Neuronal stem cell (in vitro differentiated cells): ENCODE data around the gene ZNF804A.

Source experiments
- DNase-seq: peaks from one replicate; pipeline ENCODE4 v3.0.0-alpha.2; 2013; ENCODE audit warnings: low spot score
- H2AFZ ChIP-seq: one replicate; pipeline ENCODE4 v1.6.1; 2013; ENCODE audit warnings: mild to moderate bottlenecking, low read length, inconsistent platforms
- H2AK5ac ChIP-seq: 2 replicates; pipeline ENCODE4 v1.6.1; 2013; ENCODE audit warnings: low read depth, mild to moderate bottlenecking, inconsistent platforms, low read length, moderate library complexity, mixed read lengths
- H2BK120ac ChIP-seq: 2 replicates; pipeline ENCODE4 v1.6.1; 2013; ENCODE audit warnings: low read depth, mild to moderate bottlenecking, inconsistent platforms, low read length, moderate library complexity, mixed read lengths
- H2BK12ac ChIP-seq: one replicate; pipeline ENCODE4 v1.6.1; 2013; ENCODE audit warnings: low read length, inconsistent platforms
- H2BK15ac ChIP-seq: 2 replicates; pipeline ENCODE4 v1.6.1; 2013; ENCODE audit warnings: mild to moderate bottlenecking, low read length, inconsistent platforms, mixed read lengths
- H2BK5ac ChIP-seq: one replicate; pipeline ENCODE4 v1.6.1; 2013; ENCODE audit warnings: inconsistent platforms, mild to moderate bottlenecking, low read length, moderate library complexity
- H3K14ac ChIP-seq: one replicate; pipeline ENCODE4 v1.6.1; 2013; ENCODE audit warnings: low read length, inconsistent platforms
- H3K18ac ChIP-seq: 2 replicates; pipeline ENCODE4 v1.6.1; 2013; ENCODE audit warnings: low read length, inconsistent platforms
- H3K23ac ChIP-seq: 2 replicates; pipeline ENCODE4 v1.6.1; 2013; ENCODE audit warnings: low read depth, mild to moderate bottlenecking, mixed read lengths, low read length, inconsistent platforms; ENCODE audit not compliant: poor library complexity
- H3K27ac ChIP-seq: replicated peaks from 3 replicates; pipeline ENCODE4 v1.5.1; 2013; ENCODE audit warnings: low read length, inconsistent platforms
- H3K27me3 ChIP-seq, 3 experiments: 2 replicates each; pipeline ENCODE4 v1.6.1; 2013; ENCODE audit warnings: low read length in 3 of 3, mild to moderate bottlenecking in 2 of 3, inconsistent platforms in 1 of 3, low read depth in 1 of 3, mixed read lengths in 1 of 3, moderate library complexity in 1 of 3; ENCODE audit not compliant: control insufficient read depth in 3 of 3, insufficient read depth in 3 of 3
- H3K36me3 ChIP-seq, 2 donors: replicated peaks in 1 of 2; 2 replicates each; pipeline ENCODE4 v1.6.1; 2013; ENCODE audit warnings: low read length in 2 of 2; ENCODE audit not compliant: control insufficient read depth in 2 of 2, insufficient read depth in 2 of 2
- H3K4ac ChIP-seq: 2 replicates; pipeline ENCODE4 v1.6.1; 2013; ENCODE audit warnings: inconsistent platforms, mild to moderate bottlenecking, low read length, moderate library complexity
- H3K4me1 ChIP-seq, 2 donors: 1 replicate in 1 of 2; 2 replicates in 1 of 2; pipeline ENCODE4 v1.6.1; 2013; ENCODE audit warnings: low read length in 2 of 2, low read depth in 1 of 2; ENCODE audit not compliant: control insufficient read depth in 2 of 2, insufficient read depth in 1 of 2
- H3K4me2 ChIP-seq: one replicate; pipeline ENCODE4 v1.6.1; 2013; ENCODE audit warnings: mild to moderate bottlenecking, low read length, inconsistent platforms; ENCODE audit not compliant: insufficient read depth, poor library complexity, severe bottlenecking
- H3K4me3 ChIP-seq, 2 donors: 2 replicates each; pipeline ENCODE4 v1.5.1; 2013; ENCODE audit warnings: low read length in 2 of 2, mild to moderate bottlenecking in 2 of 2, inconsistent platforms in 1 of 2, moderate library complexity in 1 of 2
- H3K79me1 ChIP-seq: one replicate; pipeline ENCODE4 v1.6.1; 2013; ENCODE audit warnings: low read depth, mild to moderate bottlenecking, inconsistent platforms, low read length, moderate library complexity
- H3K9ac ChIP-seq: one replicate; pipeline ENCODE4 v1.6.1; 2013; ENCODE audit warnings: mild to moderate bottlenecking, low read depth, low read length, inconsistent platforms; ENCODE audit not compliant: poor library complexity
- H3K9me3 ChIP-seq, 2 donors: replicated peaks in 1 of 2; 2 replicates each; pipeline versions ENCODE3 to v1.6.1; 2013; ENCODE audit warnings: low read length in 2 of 2, mild to moderate bottlenecking in 2 of 2, inconsistent platforms in 1 of 2, low read depth in 1 of 2, mixed read lengths in 1 of 2, moderate library complexity in 1 of 2; ENCODE audit not compliant: control insufficient read depth in 2 of 2, insufficient read depth in 1 of 2
- H4K8ac ChIP-seq: one replicate; pipeline ENCODE4 v1.6.1; 2013; ENCODE audit warnings: low read depth, mild to moderate bottlenecking, inconsistent platforms, low read length, moderate library complexity
- H4K91ac ChIP-seq: one replicate; pipeline ENCODE4 v1.6.1; 2013; ENCODE audit warnings: low read length, low read depth, mild to moderate bottlenecking, inconsistent platforms; ENCODE audit not compliant: poor library complexity
- WGBS, 2 donors: extraction: QIAGEN DNeasy Blood & Tissue Kit; methylation state at CpG; one replicate each; pipeline ENCODE4 v1.1.7; 2013; ENCODE audit warnings: missing lambda C conversion rate in 2 of 2, mixed read lengths in 1 of 2; ENCODE audit not compliant: insufficient read length in 2 of 2, insufficient replicate concordance in 1 of 2; ENCODE audit errors: extremely low coverage in 2 of 2; 5-methylcytosine and 5-hydroxymethylcytosine counted together

ZNF804A gene

DNA sequence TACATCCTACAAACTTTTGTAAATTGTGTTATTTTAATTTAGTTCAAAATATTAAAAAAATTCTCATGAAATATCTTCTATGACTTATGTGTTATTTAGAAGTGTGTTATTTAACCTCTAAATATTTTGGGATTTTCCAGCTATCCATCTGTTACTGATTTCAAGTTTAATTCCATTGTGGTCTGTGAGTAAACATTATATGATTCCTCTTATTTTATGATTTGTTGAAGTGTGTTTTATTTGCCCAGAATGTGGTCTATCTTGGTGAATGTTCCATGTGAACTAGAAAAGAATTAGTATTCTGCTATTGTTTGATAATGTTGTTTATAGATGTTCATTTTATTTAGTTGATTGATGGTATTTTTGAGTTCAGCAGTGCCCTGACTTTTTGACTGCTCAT is 136.0 kb downstream of the ZNF804A start:
- H2AFZ ChIP-seq: no peak overlapping the region
- DNase-seq: no peak
- no peak overlapping the region for H3K4ac ChIP-seq
- no peak overlapping the region for H3K18ac ChIP-seq
- no peaks in the 10 kb centered on the region for H3K4me1 ChIP-seq
- H3K9ac ChIP-seq: no peak overlapping the region
- H4K91ac ChIP-seq: no peak overlapping the region
- H3K4me3 ChIP-seq: no peak overlapping the region
- H3K36me3 ChIP-seq: no peaks in the 10 kb centered on the region
- no peak overlapping the region for H4K8ac ChIP-seq
- no peak overlapping the region for H2AK5ac ChIP-seq
- H2BK5ac ChIP-seq: no peak overlapping the region
- no peak overlapping the region for H2BK15ac ChIP-seq
- H3K27ac ChIP-seq: no peak overlapping the region
- H2BK120ac ChIP-seq: no peak overlapping the region
- no peak overlapping the region for H3K4me2 ChIP-seq
- H2BK12ac ChIP-seq: no peak overlapping the region
- no peaks in the 10 kb centered on the region for H3K9me3 ChIP-seq
- no peak overlapping the region for H3K23ac ChIP-seq
- H3K27me3 ChIP-seq: no peaks in the 10 kb centered on the region
- H3K79me1 ChIP-seq: no peaks in the 10 kb centered on the region
- no peak overlapping the region for H3K14ac ChIP-seq

- no CpG with 5 or more reads among the region's 1 CpG for WGBS, 2 donors
- Histone ChIP-seq H4K8ac (no peak overlapping the region), H2AK5ac (no peak overlapping the region), H3K27ac (no peak overlapping the region), H2BK120ac (no peak overlapping the region), H3K4me2 (no peak overlapping the region), H3K23ac (no peak overlapping the region), H2AFZ (no peak overlapping the region), H3K14ac (no peak overlapping the region), H3K27me3 (no peaks in the 10 kb centered on the region), H3K79me1 (no peaks in the 10 kb centered on the region), H2BK15ac (no peak overlapping the region), H4K91ac (no peak overlapping the region), H2BK12ac (no peak overlapping the region), H3K36me3 (no peaks in the 10 kb centered on the region), H3K4me1 (no peaks in the 10 kb centered on the region), H3K4me3 (no peak overlapping the region), H3K18ac (no peak overlapping the region), H3K9ac (no peak overlapping the region), H3K4ac (no peak overlapping the region), H2BK5ac (no peak overlapping the region), H3K9me3 (no peaks in the 10 kb centered on the region)
- DNase-seq: no peak
Measured at GRCh38 chr2:184735611-184736010, 137.3 kb downstream of the ZNF804A start.

- H3K9me3 ChIP-seq: no peaks in the 10 kb centered on the region
- H2BK5ac ChIP-seq: no peak overlapping the region
- no CpG with 5 or more reads among the region's 1 CpG for WGBS, 2 donors
- no peak overlapping the region for H3K14ac ChIP-seq
- H3K23ac ChIP-seq: no peak overlapping the region
- no peak overlapping the region for H3K18ac ChIP-seq
- H3K27ac ChIP-seq: no peak overlapping the region
- H4K8ac ChIP-seq: no peak overlapping the region
- H4K91ac ChIP-seq: no peak overlapping the region
- H3K4me1 ChIP-seq: no peaks in the 10 kb centered on the region
- no peaks in the 10 kb centered on the region for H3K36me3 ChIP-seq
- no peak for DNase-seq
- H3K27me3 ChIP-seq: no peaks in the 10 kb centered on the region
- no peak overlapping the region for H3K4ac ChIP-seq
- H2BK120ac ChIP-seq: no peak overlapping the region
- H2BK12ac ChIP-seq: no peak overlapping the region
- H2BK15ac ChIP-seq: no peak overlapping the region
- H3K79me1 ChIP-seq: no peaks in the 10 kb centered on the region
- H3K9ac ChIP-seq: no peak overlapping the region
- no peak overlapping the region for H2AFZ ChIP-seq
- no peak overlapping the region for H3K4me2 ChIP-seq
- no peak overlapping the region for H3K4me3 ChIP-seq
- H2AK5ac ChIP-seq: no peak overlapping the region
Measured at GRCh38 chr2:184743096-184743495, 144.8 kb downstream of the ZNF804A start.

GRCh38 chr2:184756161-184756560 is 157.8 kb downstream of the ZNF804A start:
- Histone ChIP-seq H4K8ac (no peak overlapping the region), H3K9me3 (no peaks in the 10 kb centered on the region), H2BK5ac (no peak overlapping the region), H2BK12ac (no peak overlapping the region), H3K27me3 (no peaks in the 10 kb centered on the region), H2BK120ac (no peak overlapping the region), H3K4me2 (no peak overlapping the region), H3K4ac (no peak overlapping the region), H2AFZ (no peak overlapping the region), H3K4me1 (no peaks in the 10 kb centered on the region), H2BK15ac (no peak overlapping the region), H3K18ac (no peak overlapping the region), H3K9ac (no peak overlapping the region), H2AK5ac (no peak overlapping the region), H3K4me3 (no peak overlapping the region), H3K36me3 (no peaks in the 10 kb centered on the region), H4K91ac (no peak overlapping the region), H3K14ac (no peak overlapping the region), H3K23ac (no peak overlapping the region), H3K79me1 (no peaks in the 10 kb centered on the region), H3K27ac (no peak overlapping the region)
- WGBS, 2 donors: no CpG with 5 or more reads among the region's 1 CpG
- DNase-seq: no peak
